Subcutaneous adipose tissue (tissue), 4 donors: ENCODE data around the gene BAHCC1. TPM values are rescaled to one million over a fixed set of nuclear protein-coding genes. Genes with fewer than 3 reads are reported as not detected.

Source experiments
- total RNA-seq, 4 donors: library from RNA; depleted of rRNA; stranded (reverse); fragments of >200 nt; gene quantifications; one replicate each; pipeline ENCODE4 v1.1.0, GENCODE V29; 2016
- TF ChIP-seq, protein P1 (sequence below): fragments of 450-650 bp; IDR thresholded peaks from one replicate; pipeline ENCODE4 v1.5.1; 2016; ENCODE audit warnings: low read depth, mild to moderate bottlenecking, control low read depth, antibody characterized with exemption, moderate library complexity

The BAHCC1 gene
- total RNA-seq, 4 donors from 2014 or later, result 2.6 to 24.1 (median 5.7) TPM

DNA sequence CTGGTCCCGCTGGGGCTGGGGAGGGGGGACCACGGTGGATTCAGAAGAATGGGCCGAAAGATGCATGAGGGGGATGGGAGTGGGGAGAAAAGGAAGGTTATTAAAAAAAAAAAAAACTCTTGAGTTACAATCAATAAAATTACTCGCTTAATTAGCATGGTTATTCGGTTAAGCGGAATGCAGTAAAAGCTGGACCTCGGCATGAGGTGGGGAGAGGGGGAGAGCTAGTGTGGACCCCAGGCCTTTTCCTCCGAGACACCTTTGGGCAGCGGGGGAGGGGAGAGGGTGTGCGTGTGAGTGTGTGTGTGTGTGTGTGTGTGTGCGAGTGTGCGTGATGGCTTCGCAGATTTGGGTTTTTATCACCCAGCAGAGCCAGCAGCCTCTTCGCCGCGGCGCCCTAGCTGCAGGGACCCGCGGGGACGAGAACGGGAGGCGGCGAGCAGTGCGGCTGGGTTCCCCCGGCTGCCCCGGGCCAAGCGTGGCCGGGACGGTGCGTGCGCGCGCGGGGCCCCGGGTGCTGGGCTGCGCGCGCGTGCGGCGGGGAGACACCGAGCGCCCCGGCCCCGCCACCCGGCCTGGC, 3.7 kb downstream of the BAHCC1 start:
- TF ChIP-seq, protein P1, sequence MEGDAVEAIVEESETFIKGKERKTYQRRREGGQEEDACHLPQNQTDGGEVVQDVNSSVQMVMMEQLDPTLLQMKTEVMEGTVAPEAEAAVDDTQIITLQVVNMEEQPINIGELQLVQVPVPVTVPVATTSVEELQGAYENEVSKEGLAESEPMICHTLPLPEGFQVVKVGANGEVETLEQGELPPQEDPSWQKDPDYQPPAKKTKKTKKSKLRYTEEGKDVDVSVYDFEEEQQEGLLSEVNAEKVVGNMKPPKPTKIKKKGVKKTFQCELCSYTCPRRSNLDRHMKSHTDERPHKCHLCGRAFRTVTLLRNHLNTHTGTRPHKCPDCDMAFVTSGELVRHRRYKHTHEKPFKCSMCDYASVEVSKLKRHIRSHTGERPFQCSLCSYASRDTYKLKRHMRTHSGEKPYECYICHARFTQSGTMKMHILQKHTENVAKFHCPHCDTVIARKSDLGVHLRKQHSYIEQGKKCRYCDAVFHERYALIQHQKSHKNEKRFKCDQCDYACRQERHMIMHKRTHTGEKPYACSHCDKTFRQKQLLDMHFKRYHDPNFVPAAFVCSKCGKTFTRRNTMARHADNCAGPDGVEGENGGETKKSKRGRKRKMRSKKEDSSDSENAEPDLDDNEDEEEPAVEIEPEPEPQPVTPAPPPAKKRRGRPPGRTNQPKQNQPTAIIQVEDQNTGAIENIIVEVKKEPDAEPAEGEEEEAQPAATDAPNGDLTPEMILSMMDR, result no peak

DNA sequence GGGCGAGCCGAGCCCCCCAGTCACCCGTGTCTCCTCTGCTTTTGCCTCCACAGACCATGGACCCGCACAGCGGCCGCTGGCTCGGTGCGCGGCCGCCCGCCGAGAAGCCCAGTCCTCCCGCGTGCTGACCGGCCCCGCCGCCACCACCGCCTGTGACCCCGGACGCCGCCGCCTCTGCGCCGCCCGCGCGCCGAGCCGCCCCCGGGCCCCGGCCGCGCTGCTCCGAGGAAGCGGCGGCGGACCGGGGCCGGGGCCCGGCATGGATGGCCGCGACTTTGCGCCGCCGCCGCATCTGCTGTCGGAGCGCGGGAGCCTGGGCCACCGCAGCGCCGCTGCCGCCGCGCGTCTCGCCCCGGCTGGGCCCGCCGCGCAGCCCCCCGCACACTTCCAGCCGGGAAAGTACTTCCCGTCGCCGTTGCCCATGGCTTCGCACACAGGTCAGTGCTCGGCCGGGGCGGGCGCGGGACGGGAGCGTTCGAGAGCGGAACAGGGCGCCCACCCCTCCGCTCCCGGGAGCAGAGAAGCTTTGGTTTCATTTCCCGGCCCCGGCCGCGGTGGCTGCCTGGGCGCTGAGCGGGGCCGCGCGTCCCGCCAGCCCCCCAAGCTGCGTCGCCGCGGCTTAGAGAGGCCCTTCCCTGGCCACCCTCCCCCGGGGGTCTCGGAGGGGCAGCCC, 4.4 kb downstream of the BAHCC1 start:
- TF ChIP-seq, protein P1, result no peak

DNA sequence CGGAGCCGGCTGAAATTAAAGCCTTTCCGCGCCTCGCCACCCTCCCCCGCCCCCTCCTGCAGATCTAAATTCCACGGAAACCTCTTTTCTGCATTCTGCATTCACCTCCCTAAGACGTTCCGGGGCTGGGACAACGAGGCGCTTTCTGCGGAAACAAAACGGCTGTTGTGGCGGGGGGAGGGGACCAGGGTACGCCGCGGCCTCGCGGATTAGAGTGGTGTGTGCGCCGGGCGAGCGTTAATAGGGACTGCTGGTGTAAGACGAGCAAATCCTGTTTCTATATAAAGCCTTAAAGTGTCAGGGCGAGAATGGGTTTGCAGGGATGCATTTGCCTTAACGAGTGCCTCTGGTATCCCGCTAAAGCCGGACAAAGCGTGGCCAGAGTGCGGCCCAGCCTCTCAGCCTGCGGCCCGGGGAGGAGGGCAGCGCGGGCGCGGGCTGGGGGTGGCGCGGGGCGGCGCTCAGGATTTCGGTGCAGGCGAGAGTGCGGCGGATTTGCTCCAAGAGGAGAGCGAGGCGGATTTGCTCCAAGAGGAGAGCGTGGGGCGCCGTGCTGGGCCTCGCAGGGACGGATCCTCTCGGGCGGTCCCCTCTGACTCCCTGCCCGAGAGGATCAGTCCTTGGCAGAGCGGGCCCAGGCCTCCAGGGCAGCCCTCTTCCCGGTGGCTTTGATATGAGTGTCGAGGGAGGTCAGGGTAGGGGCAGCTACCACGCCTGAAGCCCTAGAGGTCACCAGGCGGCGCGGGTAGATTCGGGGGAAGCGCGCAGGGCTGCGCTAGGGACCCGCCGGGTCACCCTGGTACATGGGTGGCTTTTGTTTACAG, 5.1 kb downstream of the BAHCC1 start:
- TF ChIP-seq, protein P1, result no peak

DNA sequence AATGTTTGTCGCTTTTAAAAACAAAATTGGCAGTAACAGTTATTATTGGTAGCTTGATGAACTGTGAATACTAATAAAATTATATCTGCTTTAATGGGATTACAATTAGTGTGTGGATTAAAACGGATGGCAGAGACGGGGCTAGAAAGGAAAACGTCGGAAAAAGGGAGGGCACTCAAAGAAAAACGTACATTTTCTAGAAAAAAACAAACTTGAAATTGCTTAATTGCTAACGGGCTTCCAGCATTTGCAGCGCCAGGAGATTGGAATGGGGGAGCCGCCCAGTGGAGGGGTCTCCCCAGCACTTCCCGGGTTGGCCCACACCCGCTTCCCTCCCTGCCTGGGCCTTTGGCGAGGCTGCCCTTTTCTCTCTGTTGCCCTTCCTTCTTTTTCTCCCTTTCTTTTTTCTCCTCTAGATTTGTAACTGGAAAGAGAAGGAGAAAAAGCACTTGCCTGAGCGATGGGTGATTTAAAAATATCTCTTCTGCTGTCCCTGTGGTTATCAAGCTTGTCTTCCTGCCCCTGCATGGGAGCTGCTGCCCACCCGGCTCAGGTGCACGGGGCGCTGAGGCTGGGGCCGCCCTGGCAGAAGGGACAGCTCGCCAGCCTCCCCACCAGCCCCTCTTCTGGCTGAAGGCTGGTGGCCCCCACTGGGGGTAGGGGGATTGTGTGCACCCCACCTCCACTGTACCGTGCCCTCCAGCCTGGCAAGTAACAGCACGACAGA, 5.9 kb downstream of the BAHCC1 start:
- TF ChIP-seq, protein P1, result no peak

DNA sequence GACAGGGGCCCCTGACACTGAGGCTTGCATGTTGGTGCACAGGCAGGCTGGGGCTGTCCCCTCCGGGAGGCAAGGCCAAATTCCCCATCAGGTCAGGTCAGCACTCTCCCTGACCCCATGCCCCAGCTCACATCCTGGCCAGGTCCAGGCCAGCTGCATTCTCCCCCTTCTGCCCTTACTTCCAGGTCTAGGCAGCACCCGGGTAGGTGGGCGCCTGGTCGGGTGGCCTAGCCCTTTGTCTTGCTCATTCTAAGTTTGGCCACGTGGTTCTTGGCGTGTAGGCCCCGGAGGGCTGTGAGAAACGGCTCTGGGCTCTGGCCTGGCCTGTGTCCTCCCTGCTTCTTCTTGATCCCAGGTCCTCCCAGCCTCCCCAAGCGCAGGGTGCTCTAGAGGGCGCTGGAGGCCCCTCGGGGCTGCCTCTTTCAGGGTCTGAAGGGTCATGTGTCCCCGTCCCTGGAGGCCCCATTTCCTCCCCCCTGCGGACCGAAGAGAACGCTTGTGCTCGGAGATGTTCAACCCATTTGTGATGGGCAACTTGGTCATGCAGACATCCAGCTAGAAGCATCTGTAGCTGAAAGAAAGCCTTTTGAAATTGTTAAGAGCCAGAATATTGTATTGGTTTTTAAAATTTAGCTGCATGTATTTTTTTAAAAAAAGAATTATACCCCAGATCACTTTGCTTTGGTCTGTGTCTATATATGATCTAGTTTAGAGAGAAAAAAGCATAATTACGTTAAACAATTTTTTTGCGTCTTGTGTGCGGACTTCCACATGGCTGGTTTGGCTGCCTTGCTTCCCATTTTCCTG, 6.7 kb downstream of the BAHCC1 start:
- TF ChIP-seq, protein P1, result no peak

DNA sequence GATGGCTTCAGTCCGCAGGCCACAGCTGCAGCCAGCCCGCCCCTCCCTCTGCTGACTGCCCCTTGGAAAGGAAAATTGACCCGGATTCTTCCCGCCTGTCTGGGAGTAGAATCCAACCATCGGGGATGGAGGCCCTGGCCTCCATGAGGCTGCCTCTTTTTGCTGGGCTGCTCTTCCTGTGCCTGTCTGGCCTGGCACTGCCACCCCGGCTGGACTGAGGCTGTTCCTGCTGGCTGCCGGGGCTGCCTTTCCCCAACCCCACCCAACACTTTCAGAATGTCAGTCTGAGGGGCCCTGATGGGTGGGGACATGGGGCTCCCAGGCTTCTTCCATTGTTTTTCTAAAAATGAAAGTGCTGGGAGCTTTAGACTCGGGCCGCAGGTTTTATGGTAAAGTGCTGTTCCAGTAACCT, 7.3 kb downstream of the BAHCC1 start:
- TF ChIP-seq, protein P1, result no peak
